Hepatocyte (in vitro differentiated cells): ENCODE results near the gene TMEM59. TPM values are rescaled to one million over a fixed set of nuclear protein-coding genes. Genes with fewer than 3 reads are reported as not detected.

ENCODE experiments used
- DNase-seq: peaks from one replicate; pipeline ENCODE4 v3.0.0-alpha.2; 2016; ENCODE audit warnings: low spot score
- H2AFZ ChIP-seq: fragments of 200-600 bp; sonication (generic); 2 replicates; pipeline ENCODE4 v1.6.0; 2016; ENCODE audit warnings: antibody characterized with exemption, mild to moderate bottlenecking
- H3K27ac ChIP-seq: fragments of 200-600 bp; sonication (generic); 2 replicates; pipeline ENCODE4 v1.5.1; 2016; ENCODE audit warnings: mild to moderate bottlenecking
- H3K27me3 ChIP-seq: fragments of 200-600 bp; sonication (generic); 2 replicates; pipeline ENCODE4 v1.6.1; 2016
- H3K36me3 ChIP-seq: fragments of 200-600 bp; sonication (generic); replicated peaks from 2 replicates; pipeline ENCODE4 v1.5.1; 2016; ENCODE audit warnings: low read depth; ENCODE audit not compliant: insufficient read depth
- H3K4me1 ChIP-seq: fragments of 200-600 bp; sonication (generic); 2 replicates; pipeline ENCODE4 v1.5.1; 2016; ENCODE audit warnings: mild to moderate bottlenecking, moderate library complexity; ENCODE audit not compliant: insufficient read depth
- H3K4me2 ChIP-seq: fragments of 200-600 bp; sonication (generic); 2 replicates; pipeline ENCODE4 v1.6.0; 2016
- H3K4me3 ChIP-seq: fragments of 200-600 bp; sonication (generic); 2 replicates; pipeline ENCODE4 v1.5.1; 2016; ENCODE audit warnings: mild to moderate bottlenecking
- H3K79me2 ChIP-seq: fragments of 200-600 bp; sonication (generic); 2 replicates; pipeline ENCODE4 v1.6.0; 2017; ENCODE audit warnings: mild to moderate bottlenecking
- H3K9me2 ChIP-seq: fragments of 200-600 bp; sonication (generic); replicated peaks from 2 replicates; pipeline ENCODE4 v1.6.0; 2017; ENCODE audit warnings: mild to moderate bottlenecking; ENCODE audit not compliant: insufficient read depth
- H3K9me3 ChIP-seq: fragments of 200-600 bp; sonication (generic); 2 replicates; pipeline ENCODE4 v1.5.1; 2016; ENCODE audit warnings: low read depth, mild to moderate bottlenecking
- H4K20me1 ChIP-seq: fragments of 200-600 bp; sonication (generic); 2 replicates; pipeline ENCODE4 v1.6.0; 2016; ENCODE audit warnings: mild to moderate bottlenecking; ENCODE audit not compliant: insufficient read depth, poor library complexity, severe bottlenecking
- CTCF ChIP-seq: fragments of 200-600 bp; sonication (generic); IDR thresholded peaks from 2 replicates; pipeline ENCODE4 v1.5.1; 2016; ENCODE audit warnings: antibody characterized with exemption, mild to moderate bottlenecking; ENCODE audit not compliant: poor library complexity
- EZH2 ChIP-seq: fragments of 200-600 bp; sonication (generic); IDR thresholded peaks from 2 replicates; pipeline ENCODE4 v1.6.1; 2016; ENCODE audit warnings: antibody characterized with exemption, mild to moderate bottlenecking, borderline replicate concordance
- EZH2phosphoT487 ChIP-seq: fragments of 200-600 bp; sonication (generic); IDR thresholded peaks from one replicate; pipeline ENCODE4 v1.6.1; 2018; ENCODE audit warnings: antibody characterized with exemption, mild to moderate bottlenecking, low read depth, moderate library complexity; ENCODE audit not compliant: unreplicated experiment, severe bottlenecking
- WGBS: methylation state at CpG from one replicate; pipeline ENCODE4 v1.1.6; 2016; ENCODE audit warnings: low lambda C conversion rate; ENCODE audit errors: missing lambda C conversion rate; 5-methylcytosine and 5-hydroxymethylcytosine counted together
- polyA plus RNA-seq: library from polyadenylated mRNA; unstranded; fragments of >200 nt; fragmentation: Nextera tagmentation; extraction: Ambion mirVana; gene quantifications from 2 replicates; pipeline ENCODE4 v1.2.1, GENCODE V29; 2016
- total RNA-seq: library from RNA; depleted of rRNA; stranded (reverse); fragments of >200 nt; gene quantifications from 2 replicates; pipeline ENCODE4 v1.2.3, GENCODE V29; 2014

TMEM59 gene
- total and polyA plus RNA-seq, 2 experiments from 2014 or later = 714 to 1,181 TPM

GRCh38 chr1:53982763-53983104 is 70.3 kb downstream of the TMEM59 start:
- no peak overlapping the region for H3K4me3 ChIP-seq
- 3% methylated on average over 4 of the region's 4 CpGs for WGBS
- H3K9me2 ChIP-seq = no peaks in the 10 kb centered on the region
- no peaks in the 10 kb centered on the region for H4K20me1 ChIP-seq
- no peaks in the 10 kb centered on the region for H3K36me3 ChIP-seq
- no peaks in the 10 kb centered on the region for H3K9me3 ChIP-seq
- no peaks in the 10 kb centered on the region for H3K79me2 ChIP-seq
- peak overlapping the region; percentile 45 for H2AFZ ChIP-seq
- peak overlapping the region; percentile 85 for H3K27ac ChIP-seq
- no peaks in the 10 kb centered on the region for H3K27me3 ChIP-seq
- DNase-seq = no peak
- TF ChIP-seq EZH2phosphoT487 = no peak
- H3K4me1 ChIP-seq = peaks cover 9% of the 10 kb centered on the region
- peak overlapping the region; percentile 72 for H3K4me2 ChIP-seq

- DNase-seq = peak; percentile 78
- Histone ChIP-seq H3K9me3 (no peaks in the 10 kb centered on the region), H3K9me2 (no peaks in the 10 kb centered on the region), H3K4me3 (no peak overlapping the region), H3K4me2 (peak overlapping the region; percentile 72), H3K27ac (peak overlapping the region; percentile 85), H3K79me2 (no peaks in the 10 kb centered on the region), H3K4me1 (peaks cover 9% of the 10 kb centered on the region), H4K20me1 (no peaks in the 10 kb centered on the region), H3K36me3 (no peaks in the 10 kb centered on the region), H2AFZ (peak overlapping the region; percentile 45), H3K27me3 (no peaks in the 10 kb centered on the region)
- TF ChIP-seq EZH2 = no peak
- no peak for TF ChIP-seq CTCF
- TF ChIP-seq EZH2phosphoT487 = no peak
- WGBS = 44% methylated on average over 20 of the region's 20 CpGs
These were observed 70.8 kb downstream of the TMEM59 start for GRCh38 chr1:53982034-53982762.

- WGBS = 85% methylated on average over 6 of the region's 6 CpGs
- H3K4me3 ChIP-seq = no peak overlapping the region
- H3K9me3 ChIP-seq = no peaks in the 10 kb centered on the region
- H3K27ac ChIP-seq = peak overlapping the region; percentile 85
- H3K36me3 ChIP-seq = no peaks in the 10 kb centered on the region
- DNase-seq = no peak
- TF ChIP-seq EZH2 (no peak), CTCF (no peak), EZH2phosphoT487 (no peak)
- H3K9me2 ChIP-seq = no peaks in the 10 kb centered on the region
- H2AFZ ChIP-seq = no peak overlapping the region
- no peaks in the 10 kb centered on the region for H4K20me1 ChIP-seq
- no peaks in the 10 kb centered on the region for H3K79me2 ChIP-seq
- no peak overlapping the region for H3K4me2 ChIP-seq
- H3K4me1 ChIP-seq = peaks cover 9% of the 10 kb centered on the region
- H3K27me3 ChIP-seq = no peaks in the 10 kb centered on the region
These were observed 71.8 kb downstream of the TMEM59 start for GRCh38 chr1:53981220-53981619.

- Histone ChIP-seq H2AFZ (no peak overlapping the region), H3K9me3 (no peaks in the 10 kb centered on the region), H3K4me3 (no peak overlapping the region), H3K27me3 (no peaks in the 10 kb centered on the region), H4K20me1 (no peaks in the 10 kb centered on the region), H3K36me3 (no peaks in the 10 kb centered on the region), H3K4me1 (peaks cover 9% of the 10 kb centered on the region), H3K79me2 (no peaks in the 10 kb centered on the region), H3K9me2 (no peaks in the 10 kb centered on the region), H3K27ac (no peak overlapping the region), H3K4me2 (no peak overlapping the region)
- TF ChIP-seq EZH2phosphoT487 (no peak), CTCF (no peak), EZH2 (no peak)
- 89% methylated on average over 13 of the region's 13 CpGs for WGBS
- no peak for DNase-seq
These were observed 73.1 kb downstream of the TMEM59 start for GRCh38 chr1:53979712-53980450.
